SK-N-SH treated with all-trans-retinoic acid at 6 μM for 48 hours (cell line): ENCODE results near the gene SPTBN4.

ENCODE experiments used
- BACH2 ChIP-seq: fragments of 250-450 bp; sonication (Bioruptor Pico); IDR thresholded peaks from 2 replicates; pipeline ENCODE4 v1.9.0; 2021; ENCODE audit warnings: mild to moderate bottlenecking, borderline replicate concordance
- CSDC2 ChIP-seq: fragments of 250-450 bp; sonication (Bioruptor Pico); IDR thresholded peaks from 2 replicates; pipeline ENCODE4 v1.5.0; 2020; ENCODE audit warnings: mild to moderate bottlenecking, moderate library complexity
- CSRNP3 ChIP-seq: fragments of 250-450 bp; sonication (Bioruptor Pico); IDR thresholded peaks from 2 replicates; pipeline ENCODE4 v1.5.1; 2021; ENCODE audit warnings: mild to moderate bottlenecking, moderate library complexity
- ISL1 ChIP-seq: fragments of 250-450 bp; sonication (Bioruptor Pico); IDR thresholded peaks from 2 replicates; pipeline ENCODE4 v2.1.2; 2022; ENCODE audit warnings: mild to moderate bottlenecking, moderate library complexity
- POU6F1 ChIP-seq: fragments of 250-450 bp; sonication (Bioruptor Pico); IDR thresholded peaks from 2 replicates; pipeline ENCODE4 v1.8.0; 2021; ENCODE audit warnings: low read depth, mild to moderate bottlenecking, moderate library complexity, borderline replicate concordance
- PPARA ChIP-seq: fragments of 250-450 bp; sonication (Bioruptor Pico); IDR thresholded peaks from 2 replicates; pipeline ENCODE4 v1.5.0; 2020; ENCODE audit warnings: mild to moderate bottlenecking, borderline replicate concordance
- ZC3H10 ChIP-seq: fragments of 250-450 bp; sonication (Bioruptor Pico); IDR thresholded peaks from 2 replicates; pipeline ENCODE4 v1.5.1; 2021; ENCODE audit warnings: mild to moderate bottlenecking, moderate library complexity
- TF ChIP-seq, protein P1 (sequence below): fragments of 250-450 bp; sonication (Bioruptor Pico); IDR thresholded peaks from 2 replicates; pipeline ENCODE4 v1.8.0; 2020; ENCODE audit warnings: mild to moderate bottlenecking, moderate library complexity, borderline replicate concordance

GRCh38 chr19:40444000-40444824 lies 22.6 kb upstream of the SPTBN4 start, which contains the start of gene SERTAD3:
- TF ChIP-seq BACH2 (no peak), CSRNP3 (CRISPR knock-in tag) (no peak), ZC3H10 (CRISPR knock-in tag) (no peak), PPARA (CRISPR knock-in tag) (no peak), ISL1 (CRISPR knock-in tag) (no peak), CSDC2 (no peak), POU6F1 (no peak)
- TF ChIP-seq, protein P1, sequence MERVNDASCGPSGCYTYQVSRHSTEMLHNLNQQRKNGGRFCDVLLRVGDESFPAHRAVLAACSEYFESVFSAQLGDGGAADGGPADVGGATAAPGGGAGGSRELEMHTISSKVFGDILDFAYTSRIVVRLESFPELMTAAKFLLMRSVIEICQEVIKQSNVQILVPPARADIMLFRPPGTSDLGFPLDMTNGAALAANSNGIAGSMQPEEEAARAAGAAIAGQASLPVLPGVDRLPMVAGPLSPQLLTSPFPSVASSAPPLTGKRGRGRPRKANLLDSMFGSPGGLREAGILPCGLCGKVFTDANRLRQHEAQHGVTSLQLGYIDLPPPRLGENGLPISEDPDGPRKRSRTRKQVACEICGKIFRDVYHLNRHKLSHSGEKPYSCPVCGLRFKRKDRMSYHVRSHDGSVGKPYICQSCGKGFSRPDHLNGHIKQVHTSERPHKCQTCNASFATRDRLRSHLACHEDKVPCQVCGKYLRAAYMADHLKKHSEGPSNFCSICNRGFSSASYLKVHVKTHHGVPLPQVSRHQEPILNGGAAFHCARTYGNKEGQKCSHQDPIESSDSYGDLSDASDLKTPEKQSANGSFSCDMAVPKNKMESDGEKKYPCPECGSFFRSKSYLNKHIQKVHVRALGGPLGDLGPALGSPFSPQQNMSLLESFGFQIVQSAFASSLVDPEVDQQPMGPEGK (CRISPR knock-in tag), result no peak
